ENCODE data around the gene ITGBL1.

DNA sequence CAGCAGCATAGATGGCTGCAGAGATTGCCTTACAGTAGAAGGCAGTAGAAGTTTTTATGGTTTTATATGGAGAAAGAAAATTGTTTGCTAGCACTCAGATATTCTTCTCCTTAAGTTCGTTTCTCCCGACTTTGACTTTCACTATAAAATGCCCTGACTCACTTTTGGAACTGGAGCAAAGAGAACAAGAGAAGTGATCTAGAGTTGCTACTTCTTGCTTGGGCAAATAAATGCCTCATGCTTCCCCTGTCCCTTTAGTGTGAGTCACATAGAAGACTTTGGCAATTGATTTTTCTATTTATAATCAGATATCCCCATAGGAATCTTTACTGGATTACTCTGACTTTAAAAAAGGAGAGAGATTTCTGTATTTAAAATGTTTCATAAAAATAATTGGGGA is 46.9 kb downstream of the ITGBL1 start:
- no peak for TF ChIP-seq POLR2A (IDR thresholded peaks at IDR 0.05)
- TF ChIP-seq, protein P1, sequence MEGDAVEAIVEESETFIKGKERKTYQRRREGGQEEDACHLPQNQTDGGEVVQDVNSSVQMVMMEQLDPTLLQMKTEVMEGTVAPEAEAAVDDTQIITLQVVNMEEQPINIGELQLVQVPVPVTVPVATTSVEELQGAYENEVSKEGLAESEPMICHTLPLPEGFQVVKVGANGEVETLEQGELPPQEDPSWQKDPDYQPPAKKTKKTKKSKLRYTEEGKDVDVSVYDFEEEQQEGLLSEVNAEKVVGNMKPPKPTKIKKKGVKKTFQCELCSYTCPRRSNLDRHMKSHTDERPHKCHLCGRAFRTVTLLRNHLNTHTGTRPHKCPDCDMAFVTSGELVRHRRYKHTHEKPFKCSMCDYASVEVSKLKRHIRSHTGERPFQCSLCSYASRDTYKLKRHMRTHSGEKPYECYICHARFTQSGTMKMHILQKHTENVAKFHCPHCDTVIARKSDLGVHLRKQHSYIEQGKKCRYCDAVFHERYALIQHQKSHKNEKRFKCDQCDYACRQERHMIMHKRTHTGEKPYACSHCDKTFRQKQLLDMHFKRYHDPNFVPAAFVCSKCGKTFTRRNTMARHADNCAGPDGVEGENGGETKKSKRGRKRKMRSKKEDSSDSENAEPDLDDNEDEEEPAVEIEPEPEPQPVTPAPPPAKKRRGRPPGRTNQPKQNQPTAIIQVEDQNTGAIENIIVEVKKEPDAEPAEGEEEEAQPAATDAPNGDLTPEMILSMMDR (IDR thresholded peaks at IDR 0.05): no peak
